Iris pigment epithelial cell (primary cell): ENCODE measurements around the gene MYO1B.

Experiments
- DNase-seq: peaks from one replicate; pipeline ENCODE4 v3.0.0-alpha.2; 2011; ENCODE audit warnings: low read depth

The MYO1B gene

GRCh38 chr2:191226196-191226595 is 19.0 kb upstream of the MYO1B start:
- peak; percentile 52 for DNase-seq

- DNase-seq = no peak
These were observed 16.9 kb upstream of the MYO1B start for GRCh38 chr2:191228333-191228732.

- DNase-seq = no peak
These were observed 16.3 kb upstream of the MYO1B start for GRCh38 chr2:191228861-191229260.

- DNase-seq = peak; percentile 91
These were observed 15.0 kb upstream of the MYO1B start for GRCh38 chr2:191230174-191230573.

- DNase-seq = peak; percentile 57
These were observed 13.2 kb upstream of the MYO1B start for GRCh38 chr2:191231995-191232394.

GRCh38 chr2:191233533-191233932 is 11.7 kb upstream of the MYO1B start:
- DNase-seq = no peak

GRCh38 chr2:191234376-191234775 is 10.8 kb upstream of the MYO1B start:
- no peak for DNase-seq

- DNase-seq = no peak
These were observed 4.3 kb upstream of the MYO1B start for GRCh38 chr2:191240871-191241270.

- DNase-seq = no peak
These were observed 3.8 kb upstream of the MYO1B start for GRCh38 chr2:191241418-191241817.

GRCh38 chr2:191243154-191243553 is 2.0 kb upstream of the MYO1B start:
- no peak for DNase-seq

- no peak for DNase-seq
These were observed 854 bp upstream of the MYO1B start for GRCh38 chr2:191244350-191244749.

GRCh38 chr2:191245869-191246531 is 796 bp downstream of the MYO1B start:
- DNase-seq = peak; percentile 59

- peak; percentile 26 for DNase-seq
These were observed 1.7 kb downstream of the MYO1B start for GRCh38 chr2:191246820-191247380.

- peak; percentile 98 for DNase-seq
These were observed 2.3 kb downstream of the MYO1B start for GRCh38 chr2:191247381-191248057.

- DNase-seq = no peak
These were observed 4.1 kb downstream of the MYO1B start for GRCh38 chr2:191249156-191249813.

GRCh38 chr2:191250400-191250799 is 5.2 kb downstream of the MYO1B start:
- peak; percentile 63 for DNase-seq

GRCh38 chr2:191250986-191251385 is 5.8 kb downstream of the MYO1B start:
- no peak for DNase-seq

GRCh38 chr2:191252699-191253098 is 7.5 kb downstream of the MYO1B start:
- no peak for DNase-seq

GRCh38 chr2:191253476-191253875 is 8.3 kb downstream of the MYO1B start:
- no peak for DNase-seq

GRCh38 chr2:191255271-191255670 is 10.1 kb downstream of the MYO1B start:
- DNase-seq = no peak

GRCh38 chr2:191255756-191256312 is 10.6 kb downstream of the MYO1B start:
- no peak for DNase-seq

- DNase-seq = no peak
These were observed 12.7 kb downstream of the MYO1B start for GRCh38 chr2:191257934-191258333.

- no peak for DNase-seq
These were observed 13.8 kb downstream of the MYO1B start for GRCh38 chr2:191258996-191259395.
